ENCODE results near the gene ZNF629.

DNA sequence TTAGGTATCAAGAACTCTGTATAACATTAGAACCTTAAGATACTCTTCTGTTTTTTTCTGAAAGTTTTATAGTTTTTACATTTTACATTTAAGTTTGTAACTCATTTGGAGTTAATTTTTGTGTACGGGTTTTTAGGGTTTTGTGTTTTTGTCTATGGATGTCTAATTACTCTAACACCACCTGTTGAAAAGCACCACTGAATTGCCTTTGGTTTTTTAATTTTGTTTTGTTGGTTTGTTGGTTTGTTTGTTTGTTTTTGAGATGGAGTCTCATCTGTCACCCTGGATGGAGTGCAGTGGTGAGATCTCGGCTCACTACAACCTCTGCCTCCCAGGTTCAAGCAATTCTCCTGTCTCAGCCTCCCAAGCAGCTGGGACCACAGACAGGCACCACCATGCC is 29.8 kb upstream of the ZNF629 start:
- TF ChIP-seq, protein P1, sequence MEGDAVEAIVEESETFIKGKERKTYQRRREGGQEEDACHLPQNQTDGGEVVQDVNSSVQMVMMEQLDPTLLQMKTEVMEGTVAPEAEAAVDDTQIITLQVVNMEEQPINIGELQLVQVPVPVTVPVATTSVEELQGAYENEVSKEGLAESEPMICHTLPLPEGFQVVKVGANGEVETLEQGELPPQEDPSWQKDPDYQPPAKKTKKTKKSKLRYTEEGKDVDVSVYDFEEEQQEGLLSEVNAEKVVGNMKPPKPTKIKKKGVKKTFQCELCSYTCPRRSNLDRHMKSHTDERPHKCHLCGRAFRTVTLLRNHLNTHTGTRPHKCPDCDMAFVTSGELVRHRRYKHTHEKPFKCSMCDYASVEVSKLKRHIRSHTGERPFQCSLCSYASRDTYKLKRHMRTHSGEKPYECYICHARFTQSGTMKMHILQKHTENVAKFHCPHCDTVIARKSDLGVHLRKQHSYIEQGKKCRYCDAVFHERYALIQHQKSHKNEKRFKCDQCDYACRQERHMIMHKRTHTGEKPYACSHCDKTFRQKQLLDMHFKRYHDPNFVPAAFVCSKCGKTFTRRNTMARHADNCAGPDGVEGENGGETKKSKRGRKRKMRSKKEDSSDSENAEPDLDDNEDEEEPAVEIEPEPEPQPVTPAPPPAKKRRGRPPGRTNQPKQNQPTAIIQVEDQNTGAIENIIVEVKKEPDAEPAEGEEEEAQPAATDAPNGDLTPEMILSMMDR (conservative IDR thresholded peaks at IDR 0.05; ENCODE audit: low read depth, low read length): no peak
- no peak for TF ChIP-seq EZH2 (IDR thresholded peaks at IDR 0.05; ENCODE audit: borderline replicate concordance, low read depth, low read length, poor library complexity, severe bottlenecking)

All from A673 (cell line).